ENCODE results near the gene RASEF.

The RASEF gene

GRCh38 chr9:82997476-82998140, 65.3 kb downstream of the RASEF start:
- Histone ChIP-seq H3K27ac (ENCODE audit: low read length) (no peak overlapping the region), H3K4me2 (ENCODE audit: low read depth, low read length) (no peak overlapping the region), H3K27me3 (replicated peaks; ENCODE audit: insufficient read depth, low read length) (no peaks in the 10 kb centered on the region), H3K9ac (ENCODE audit: low read length) (no peak overlapping the region), H3K9me3 (replicated peaks; ENCODE audit: insufficient read depth, low read length) (no peaks in the 10 kb centered on the region), H3K79me2 (ENCODE audit: low read length) (no peaks in the 10 kb centered on the region), H3K36me3 (replicated peaks; ENCODE audit: insufficient read depth, low read length) (no peaks in the 10 kb centered on the region), H4K20me1 (ENCODE audit: insufficient read depth, low read length) (no peaks in the 10 kb centered on the region), H3K9me2 (replicated peaks; ENCODE audit: insufficient read depth, low read length) (no peaks in the 10 kb centered on the region), H3K4me3 (ENCODE audit: low read length) (no peak overlapping the region), H3K4me1 (ENCODE audit: low read length) (no peaks in the 10 kb centered on the region), H3F3A (ENCODE audit: insufficient read depth, low read length) (no peaks in the 10 kb centered on the region), H2AFZ (ENCODE audit: low read length) (no peak overlapping the region)
- TF ChIP-seq EZH2 (optimal IDR thresholded peaks at IDR 0.05; ENCODE audit: low read depth, low read length) (no peak), EZH2phosphoT487 (IDR thresholded peaks at IDR 0.05; ENCODE audit: low read length) (no peak), CTCF (IDR thresholded peaks at IDR 0.05; ENCODE audit: low read length) (no peak)
- DNase-seq = no peak

DNA sequence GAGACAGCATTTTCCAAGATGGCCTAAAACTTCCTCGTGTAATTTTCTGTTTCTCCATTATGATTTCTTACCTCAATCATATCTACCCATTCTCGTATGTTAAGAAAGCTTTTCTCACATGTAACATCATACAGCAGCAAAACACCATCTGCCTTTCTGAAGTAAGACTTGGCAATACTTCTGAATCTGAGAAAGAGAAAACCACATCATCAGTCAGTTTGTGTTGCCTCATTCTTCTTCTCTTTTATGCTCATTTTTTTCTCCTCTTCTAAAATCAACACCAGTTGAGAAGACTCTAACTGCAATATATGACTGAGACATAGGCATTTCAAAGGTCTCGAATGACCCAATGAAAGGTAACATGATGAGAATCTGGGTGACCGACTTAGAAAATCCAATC, 66.0 kb downstream of the RASEF start:
- H3K27me3 ChIP-seq (replicated peaks; ENCODE audit: insufficient read depth, low read length) = no peaks in the 10 kb centered on the region
- no peak for DNase-seq
- H3K9ac ChIP-seq (ENCODE audit: low read length) = no peak overlapping the region
- H3K4me1 ChIP-seq (ENCODE audit: low read length) = no peaks in the 10 kb centered on the region
- H3K9me2 ChIP-seq (replicated peaks; ENCODE audit: insufficient read depth, low read length) = no peaks in the 10 kb centered on the region
- TF ChIP-seq EZH2 (optimal IDR thresholded peaks at IDR 0.05; ENCODE audit: low read depth, low read length) (no peak), CTCF (IDR thresholded peaks at IDR 0.05; ENCODE audit: low read length) (no peak), EZH2phosphoT487 (IDR thresholded peaks at IDR 0.05; ENCODE audit: low read length) (no peak)
- H4K20me1 ChIP-seq (ENCODE audit: insufficient read depth, low read length) = no peaks in the 10 kb centered on the region
- H3K79me2 ChIP-seq (ENCODE audit: low read length) = no peaks in the 10 kb centered on the region
- no peak overlapping the region for H3K4me3 ChIP-seq (ENCODE audit: low read length)
- no peaks in the 10 kb centered on the region for H3K9me3 ChIP-seq (replicated peaks; ENCODE audit: insufficient read depth, low read length)
- no peaks in the 10 kb centered on the region for H3F3A ChIP-seq (ENCODE audit: insufficient read depth, low read length)
- no peak overlapping the region for H3K4me2 ChIP-seq (ENCODE audit: low read depth, low read length)
- H2AFZ ChIP-seq (ENCODE audit: low read length) = no peak overlapping the region
- no peaks in the 10 kb centered on the region for H3K36me3 ChIP-seq (replicated peaks; ENCODE audit: insufficient read depth, low read length)
- H3K27ac ChIP-seq (ENCODE audit: low read length) = no peak overlapping the region

DNA sequence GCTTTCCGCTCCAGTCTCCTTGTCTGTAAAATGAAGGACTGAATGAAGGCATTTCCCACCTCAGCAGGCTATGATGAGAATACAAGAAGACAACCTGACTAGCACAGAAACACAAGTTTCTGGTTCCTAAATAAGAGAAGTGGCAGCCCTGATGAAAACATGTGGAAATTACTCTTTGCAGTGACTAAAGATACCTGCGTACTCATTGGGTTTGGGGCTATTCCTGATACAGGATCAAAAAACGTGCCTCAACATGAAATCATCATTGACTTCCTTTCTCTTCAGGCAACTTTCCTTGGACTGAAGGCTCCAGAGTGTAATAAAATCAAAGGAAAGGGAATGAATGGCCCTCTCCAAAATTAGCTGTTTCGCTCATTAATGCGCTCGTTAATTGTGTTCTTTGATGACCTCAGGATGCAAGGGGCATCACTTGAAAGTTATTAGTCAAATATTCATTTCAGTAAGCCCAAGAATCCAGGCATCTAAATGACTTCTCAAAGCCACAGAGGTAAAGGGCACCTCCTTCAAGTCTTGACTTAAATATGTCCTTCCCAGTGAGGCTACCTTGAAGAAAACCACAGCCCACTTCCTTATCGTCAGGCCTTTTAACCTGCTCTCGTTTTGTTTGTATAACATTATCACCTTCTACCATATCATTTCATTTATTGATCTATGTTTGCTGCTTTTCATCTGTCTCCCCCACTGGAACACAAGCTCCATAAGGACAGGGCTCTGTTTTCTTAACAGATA, 68.9 kb downstream of the RASEF start:
- H3K36me3 ChIP-seq (replicated peaks; ENCODE audit: insufficient read depth, low read length) = no peaks in the 10 kb centered on the region
- no peaks in the 10 kb centered on the region for H3K27me3 ChIP-seq (replicated peaks; ENCODE audit: insufficient read depth, low read length)
- H4K20me1 ChIP-seq (ENCODE audit: insufficient read depth, low read length) = no peaks in the 10 kb centered on the region
- H3K4me2 ChIP-seq (ENCODE audit: low read depth, low read length) = no peak overlapping the region
- H3K79me2 ChIP-seq (ENCODE audit: low read length) = no peaks in the 10 kb centered on the region
- no peaks in the 10 kb centered on the region for H3F3A ChIP-seq (ENCODE audit: insufficient read depth, low read length)
- no peaks in the 10 kb centered on the region for H3K4me1 ChIP-seq (ENCODE audit: low read length)
- TF ChIP-seq EZH2phosphoT487 (IDR thresholded peaks at IDR 0.05; ENCODE audit: low read length) (no peak), EZH2 (optimal IDR thresholded peaks at IDR 0.05; ENCODE audit: low read depth, low read length) (no peak)
- no peak for DNase-seq
- H3K27ac ChIP-seq (ENCODE audit: low read length) = no peak overlapping the region
- H3K4me3 ChIP-seq (ENCODE audit: low read length) = no peak overlapping the region
- H3K9me2 ChIP-seq (replicated peaks; ENCODE audit: insufficient read depth, low read length) = no peaks in the 10 kb centered on the region
- no peak overlapping the region for H2AFZ ChIP-seq (ENCODE audit: low read length)
- H3K9me3 ChIP-seq (replicated peaks; ENCODE audit: insufficient read depth, low read length) = no peaks in the 10 kb centered on the region
- no peak overlapping the region for H3K9ac ChIP-seq (ENCODE audit: low read length)

DNA sequence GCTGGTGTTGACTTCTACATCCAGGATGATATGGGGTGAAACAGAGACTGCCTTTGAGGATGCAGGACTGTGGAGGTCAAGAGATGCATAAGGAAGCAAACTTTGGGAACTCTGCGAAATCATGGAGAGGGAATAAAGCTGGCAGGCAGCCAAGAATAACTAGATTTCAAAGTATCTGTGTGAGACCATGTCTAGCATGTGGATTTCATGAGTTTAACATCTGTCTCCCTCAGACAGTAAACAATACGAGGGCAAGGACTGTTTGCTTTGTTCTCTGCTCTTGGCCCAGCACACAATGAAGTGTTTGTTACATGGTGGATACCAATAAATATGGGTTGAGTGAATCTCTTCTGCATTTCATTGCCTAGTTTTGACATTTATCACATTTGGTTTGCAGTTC, 71.3 kb downstream of the RASEF start:
- DNase-seq = no peak
- Histone ChIP-seq H3K9me2 (replicated peaks; ENCODE audit: insufficient read depth, low read length) (no peaks in the 10 kb centered on the region), H3K9ac (ENCODE audit: low read length) (no peak overlapping the region), H3K4me1 (ENCODE audit: low read length) (no peaks in the 10 kb centered on the region), H3K4me3 (ENCODE audit: low read length) (no peak overlapping the region), H2AFZ (ENCODE audit: low read length) (no peak overlapping the region), H4K20me1 (ENCODE audit: insufficient read depth, low read length) (no peaks in the 10 kb centered on the region), H3F3A (ENCODE audit: insufficient read depth, low read length) (no peaks in the 10 kb centered on the region), H3K9me3 (replicated peaks; ENCODE audit: insufficient read depth, low read length) (no peaks in the 10 kb centered on the region), H3K27me3 (replicated peaks; ENCODE audit: insufficient read depth, low read length) (no peaks in the 10 kb centered on the region), H3K79me2 (ENCODE audit: low read length) (no peaks in the 10 kb centered on the region), H3K27ac (ENCODE audit: low read length) (no peak overlapping the region), H3K4me2 (ENCODE audit: low read depth, low read length) (no peak overlapping the region), H3K36me3 (replicated peaks; ENCODE audit: insufficient read depth, low read length) (no peaks in the 10 kb centered on the region)
- no peak for TF ChIP-seq CTCF (IDR thresholded peaks at IDR 0.05; ENCODE audit: low read length)
- no peak for TF ChIP-seq EZH2phosphoT487 (IDR thresholded peaks at IDR 0.05; ENCODE audit: low read length)
